ENCODE measurements around the gene SMURF1. TPM values are rescaled to one million over a fixed set of nuclear protein-coding genes. Genes with fewer than 3 reads are reported as not detected.

Gene SMURF1
- total RNA-seq, 2 donors from 2014 or later: 15.4 to 25.1 TPM

- H3K27ac ChIP-seq: peak overlapping the region in 1 of 2 donors; percentile 45
- WGBS: 90% methylated on average over 6 of the region's 6 CpGs
- intact Hi-C loops (cut with DNase I): no loop called here
- no peaks in the 10 kb centered on the region for H3K36me3 ChIP-seq
- TF ChIP-seq POLR2A (IDR thresholded peaks at IDR 0.05) (no peak), POLR2AphosphoS5 (IDR thresholded peaks at IDR 0.05) (no peak)
- DNase-seq (ENCODE audit: low spot score): no peak
- H3K27me3 ChIP-seq (replicated peaks; ENCODE audit: insufficient read depth): no peaks in the 10 kb centered on the region
- H3K9me3 ChIP-seq: no peaks in the 10 kb centered on the region
- no peak overlapping the region for H3K4me3 ChIP-seq
- H3K4me1 ChIP-seq (replicated peaks): peaks cover 14% of the 10 kb centered on the region
Observed at GRCh38 chr7:99129536-99129935, 14.4 kb downstream of the SMURF1 start.

DNA sequence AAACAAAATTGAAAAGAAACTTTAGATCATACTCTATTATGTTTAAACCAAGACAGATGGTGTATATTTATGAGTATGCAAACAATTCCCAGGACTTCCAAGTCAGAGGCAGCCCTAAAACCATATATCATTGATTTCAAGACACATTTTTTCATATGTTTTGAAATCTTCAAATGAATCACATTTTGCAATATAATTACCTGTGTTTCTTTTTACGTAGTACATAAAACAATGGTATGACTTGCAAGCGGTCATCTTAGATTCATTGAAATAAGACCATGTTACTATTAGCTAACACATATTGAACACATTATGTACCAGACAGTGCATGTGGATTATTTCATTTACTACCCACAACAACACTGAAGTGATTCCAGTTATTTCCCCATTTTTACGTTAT is 14.9 kb downstream of the SMURF1 start:
- intact Hi-C loops (cut with DNase I): no loop called here
- no peaks in the 10 kb centered on the region for H3K27me3 ChIP-seq (replicated peaks; ENCODE audit: insufficient read depth)
- peaks cover 18% of the 10 kb centered on the region for H3K4me1 ChIP-seq (replicated peaks)
- no peak overlapping the region for H3K4me3 ChIP-seq
- TF ChIP-seq POLR2A (IDR thresholded peaks at IDR 0.05): no peak
- no peak for DNase-seq (ENCODE audit: low spot score)
- WGBS: 51% methylated on average over 3 of the region's 3 CpGs
- peak overlapping the region; percentile 45 to 57 for H3K27ac ChIP-seq
- no peaks in the 10 kb centered on the region for H3K36me3 ChIP-seq
- H3K9me3 ChIP-seq: no peaks in the 10 kb centered on the region

- H3K27ac ChIP-seq: peak overlapping the region; percentile 45 to 57
- no peak overlapping the region for H3K4me3 ChIP-seq
- WGBS: 49% methylated on average over 11 of the region's 11 CpGs
Observed at GRCh38 chr7:99128076-99128950, 15.6 kb downstream of the SMURF1 start.

DNA sequence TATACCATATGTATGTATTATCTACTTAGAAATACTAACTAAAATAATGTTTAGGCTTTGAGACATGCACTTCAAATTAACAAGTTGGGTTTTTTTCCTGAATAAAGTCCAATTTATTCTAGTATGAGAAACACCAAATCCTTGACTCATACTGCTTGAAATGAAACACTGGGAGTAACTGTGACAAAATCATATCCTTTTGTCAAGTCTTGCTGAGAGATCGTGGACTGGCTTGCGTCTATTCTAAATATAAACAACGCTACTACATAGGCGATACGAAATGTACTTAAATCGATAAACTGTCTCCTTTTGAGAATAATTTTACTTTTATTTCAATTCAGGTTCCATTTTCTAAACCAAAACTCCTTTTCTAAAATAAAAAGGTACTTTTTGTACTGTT is 16.3 kb downstream of the SMURF1 start:
- Histone ChIP-seq H3K36me3 (no peaks in the 10 kb centered on the region), H3K27me3 (replicated peaks; ENCODE audit: insufficient read depth) (no peaks in the 10 kb centered on the region), H3K4me1 (replicated peaks) (peaks cover 19% of the 10 kb centered on the region), H3K27ac (peak overlapping the region; percentile 45 to 57), H3K9me3 (no peaks in the 10 kb centered on the region), H3K4me3 (no peak overlapping the region)
- no peak for DNase-seq (ENCODE audit: low spot score)
- TF ChIP-seq POLR2AphosphoS5 (IDR thresholded peaks at IDR 0.05): no peak
- TF ChIP-seq POLR2A (IDR thresholded peaks at IDR 0.05): no peak
- no peak for TF ChIP-seq CTCF (IDR thresholded peaks at IDR 0.05)
- 86% methylated on average over 6 of the region's 6 CpGs for WGBS
- intact Hi-C loops (cut with DNase I): no loop called here

More at GRCh38 chr7:99128076-99128950, 15.6 kb downstream of the SMURF1 start:
- intact Hi-C loops (cut with DNase I): no loop called here
- Histone ChIP-seq H3K36me3 (no peaks in the 10 kb centered on the region), H3K27me3 (replicated peaks; ENCODE audit: insufficient read depth) (no peaks in the 10 kb centered on the region), H3K4me1 (replicated peaks) (peaks cover 19% of the 10 kb centered on the region), H3K9me3 (no peaks in the 10 kb centered on the region)
- DNase-seq (ENCODE audit: low spot score): peak; percentile 79
- TF ChIP-seq CTCF (IDR thresholded peaks at IDR 0.05) (no peak), POLR2AphosphoS5 (IDR thresholded peaks at IDR 0.05) (peak; percentile 91), POLR2A (IDR thresholded peaks at IDR 0.05) (no peak)

DNA sequence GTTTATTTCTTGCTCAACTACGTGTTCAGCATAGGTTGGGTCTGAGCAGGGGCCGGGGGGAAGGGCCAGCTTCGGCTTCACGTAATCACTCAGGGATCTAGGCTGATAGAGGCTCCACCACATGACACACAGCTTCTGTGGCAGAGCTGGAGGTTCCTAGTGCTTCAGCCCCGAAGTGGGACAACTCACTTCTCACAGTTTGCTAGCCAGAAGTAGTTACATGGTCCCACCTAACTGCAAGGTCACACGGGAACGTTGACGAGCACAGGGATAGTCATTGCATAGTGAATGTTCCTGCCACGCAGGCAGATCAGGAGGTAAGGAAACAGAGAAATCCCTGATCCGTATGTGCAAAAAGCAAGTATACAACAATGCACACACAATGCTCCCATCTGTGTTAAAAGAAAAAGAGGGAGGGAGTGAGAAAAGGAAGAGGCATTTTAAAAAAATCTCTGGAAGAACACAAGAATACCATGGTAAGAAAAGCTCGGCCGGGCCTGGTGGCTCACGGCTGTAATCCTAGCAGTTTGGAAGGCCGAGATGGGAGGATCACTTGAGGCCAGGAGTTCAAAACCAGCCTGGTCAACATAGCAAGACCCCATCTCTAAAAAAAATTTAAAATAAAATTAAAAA is 16.9 kb downstream of the SMURF1 start:
- no peak for DNase-seq (ENCODE audit: low spot score)
- peaks cover 19% of the 10 kb centered on the region for H3K4me1 ChIP-seq (replicated peaks)
- 77% methylated on average over 14 of the region's 14 CpGs for WGBS
- H3K9me3 ChIP-seq: no peaks in the 10 kb centered on the region
- no peak overlapping the region for H3K4me3 ChIP-seq
- H3K27ac ChIP-seq: no peak overlapping the region
- no peak for TF ChIP-seq POLR2A (IDR thresholded peaks at IDR 0.05)
- TF ChIP-seq CTCF (IDR thresholded peaks at IDR 0.05): no peak
- TF ChIP-seq POLR2AphosphoS5 (IDR thresholded peaks at IDR 0.05): no peak
- intact Hi-C loops (cut with DNase I): no loop called here
- no peaks in the 10 kb centered on the region for H3K27me3 ChIP-seq (replicated peaks; ENCODE audit: insufficient read depth)
- H3K36me3 ChIP-seq: no peaks in the 10 kb centered on the region
